ENCODE results near the gene BOLA3.
A peak's percentile ranks its signal among the peaks of the same experiment; 100 is the strongest.
"Not testable (repeated sequence)": the region's sequence is repeated elsewhere in the genome, so short reads cannot be mapped to it uniquely, and the experiment has no call there.

The BOLA3 gene

GRCh38 chr2:74148457-74149246 lies 940 bp upstream of the BOLA3 start:
- DNase-seq: no peak

GRCh38 chr2:74146929-74147726 lies 584 bp downstream of the BOLA3 start:
- no peak for DNase-seq

GRCh38 chr2:74142340-74142739 lies 5.4 kb downstream of the BOLA3 start:
- no peak for DNase-seq

GRCh38 chr2:74138600-74139323 lies 8.9 kb downstream of the BOLA3 start:
- no peak for DNase-seq

- DNase-seq: no peak
Measured at GRCh38 chr2:74137651-74138599, 9.8 kb downstream of the BOLA3 start.

GRCh38 chr2:74131901-74132300 lies 15.8 kb downstream of the BOLA3 start:
- DNase-seq: no peak

GRCh38 chr2:74130211-74130995 lies 17.3 kb downstream of the BOLA3 start:
- no peak for DNase-seq

GRCh38 chr2:74128206-74128605 lies 19.5 kb downstream of the BOLA3 start:
- DNase-seq: no peak

GRCh38 chr2:74123955-74124354 lies 23.8 kb downstream of the BOLA3 start:
- not testable (repeated sequence) for DNase-seq

- not testable (repeated sequence) for DNase-seq
Measured at GRCh38 chr2:74121846-74122245, 25.9 kb downstream of the BOLA3 start.

- peak; percentile 69 for DNase-seq
Measured at GRCh38 chr2:74119912-74120825, 27.5 kb downstream of the BOLA3 start.

- DNase-seq: no peak
Measured at GRCh38 chr2:74119339-74119738, 28.4 kb downstream of the BOLA3 start.

- DNase-seq: no peak
Measured at GRCh38 chr2:74111380-74111779, 36.3 kb downstream of the BOLA3 start.

GRCh38 chr2:74110537-74110936 lies 37.2 kb downstream of the BOLA3 start:
- DNase-seq: no peak

GRCh38 chr2:74109551-74109950 lies 38.2 kb downstream of the BOLA3 start:
- no peak for DNase-seq

GRCh38 chr2:74107071-74107470 lies 40.6 kb downstream of the BOLA3 start:
- DNase-seq: no peak

GRCh38 chr2:74105413-74105812 lies 42.3 kb downstream of the BOLA3 start:
- no peak for DNase-seq

- no peak for DNase-seq
Measured at GRCh38 chr2:74104839-74105238, 42.9 kb downstream of the BOLA3 start.

- DNase-seq: no peak
Measured at GRCh38 chr2:74103763-74104162, 43.9 kb downstream of the BOLA3 start.

GRCh38 chr2:74102516-74102915 lies 45.2 kb downstream of the BOLA3 start:
- no peak for DNase-seq
